GM19193 (cell line): Measurements from ENCODE around the gene MRPS2.

Experiments used
- POLR2A ChIP-seq: IDR thresholded peaks from 4 replicates; pipeline ENCODE4 v1.6.1; 2011; ENCODE audit not compliant: insufficient read depth, insufficient read length; ENCODE audit errors: extremely low read depth

MRPS2 gene

GRCh38 chr9:135500525-135501260, at the start of gene MRPS2:
MRPS2 (plus strand) TSS chr9:135500682; CDS start chr9:135500711, 29 bp downstream.
- peak; percentile 79 for TF ChIP-seq POLR2A

GRCh38 chr9:135450956-135451355, 49.5 kb upstream of the MRPS2 start:
- TF ChIP-seq POLR2A: no peak

- no peak for TF ChIP-seq POLR2A
Observed at GRCh38 chr9:135454737-135455136, 45.7 kb upstream of the MRPS2 start.

- no peak for TF ChIP-seq POLR2A
Observed at GRCh38 chr9:135455401-135456030, 45.0 kb upstream of the MRPS2 start.

GRCh38 chr9:135456436-135457104, 43.9 kb upstream of the MRPS2 start:
- no peak for TF ChIP-seq POLR2A

GRCh38 chr9:135461936-135462335, 38.5 kb upstream of the MRPS2 start:
- no peak for TF ChIP-seq POLR2A

GRCh38 chr9:135463140-135463539, 37.3 kb upstream of the MRPS2 start:
- TF ChIP-seq POLR2A: no peak

GRCh38 chr9:135464181-135464580, 36.3 kb upstream of the MRPS2 start:
- no peak for TF ChIP-seq POLR2A

- TF ChIP-seq POLR2A: no peak
Observed at GRCh38 chr9:135468854-135469521, 31.5 kb upstream of the MRPS2 start.

- TF ChIP-seq POLR2A: no peak
Observed at GRCh38 chr9:135471791-135472640, 28.5 kb upstream of the MRPS2 start.

GRCh38 chr9:135473972-135474543, 26.4 kb upstream of the MRPS2 start:
- no peak for TF ChIP-seq POLR2A

- no peak for TF ChIP-seq POLR2A
Observed at GRCh38 chr9:135474915-135475314, 25.6 kb upstream of the MRPS2 start.

- TF ChIP-seq POLR2A: no peak
Observed at GRCh38 chr9:135476561-135477355, 23.7 kb upstream of the MRPS2 start.

GRCh38 chr9:135478191-135478590, 22.3 kb upstream of the MRPS2 start:
- TF ChIP-seq POLR2A: no peak
